ENCODE measurements around the gene SETBP1.

GRCh38 chr18:44689736-44690135 lies 9.0 kb downstream of the SETBP1 start:
- no peak for TF ChIP-seq CTCF (IDR thresholded peaks at IDR 0.05)
- TF ChIP-seq POLR2A (IDR thresholded peaks at IDR 0.05) = no peak
- no peak for TF ChIP-seq POLR2AphosphoS5 (IDR thresholded peaks at IDR 0.05)
- TF ChIP-seq EP300 (IDR thresholded peaks at IDR 0.05) = no peak

All from stomach (tissue), 4 donors.